ENCODE measurements around the gene ARID4B.

DNA sequence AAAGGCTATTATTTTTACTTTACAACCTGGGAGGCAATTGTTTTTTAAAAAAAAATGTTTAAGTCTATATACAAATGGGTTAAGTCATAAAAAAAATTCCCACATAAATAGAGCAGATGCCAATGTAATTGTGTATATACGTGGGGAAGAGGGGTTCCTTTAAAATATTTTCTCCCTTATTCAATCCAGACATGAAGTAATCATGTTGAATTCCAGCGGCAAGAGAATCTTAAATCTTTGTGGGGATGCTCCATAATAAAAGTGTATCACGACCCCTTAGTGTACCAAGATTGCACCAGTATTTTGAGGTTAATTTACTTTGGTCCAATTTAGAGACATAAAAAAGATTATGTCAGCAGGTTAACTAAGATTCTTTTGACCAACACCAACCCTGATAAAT is 62.1 kb downstream of the ARID4B start:
- TF ChIP-seq, protein P1, sequence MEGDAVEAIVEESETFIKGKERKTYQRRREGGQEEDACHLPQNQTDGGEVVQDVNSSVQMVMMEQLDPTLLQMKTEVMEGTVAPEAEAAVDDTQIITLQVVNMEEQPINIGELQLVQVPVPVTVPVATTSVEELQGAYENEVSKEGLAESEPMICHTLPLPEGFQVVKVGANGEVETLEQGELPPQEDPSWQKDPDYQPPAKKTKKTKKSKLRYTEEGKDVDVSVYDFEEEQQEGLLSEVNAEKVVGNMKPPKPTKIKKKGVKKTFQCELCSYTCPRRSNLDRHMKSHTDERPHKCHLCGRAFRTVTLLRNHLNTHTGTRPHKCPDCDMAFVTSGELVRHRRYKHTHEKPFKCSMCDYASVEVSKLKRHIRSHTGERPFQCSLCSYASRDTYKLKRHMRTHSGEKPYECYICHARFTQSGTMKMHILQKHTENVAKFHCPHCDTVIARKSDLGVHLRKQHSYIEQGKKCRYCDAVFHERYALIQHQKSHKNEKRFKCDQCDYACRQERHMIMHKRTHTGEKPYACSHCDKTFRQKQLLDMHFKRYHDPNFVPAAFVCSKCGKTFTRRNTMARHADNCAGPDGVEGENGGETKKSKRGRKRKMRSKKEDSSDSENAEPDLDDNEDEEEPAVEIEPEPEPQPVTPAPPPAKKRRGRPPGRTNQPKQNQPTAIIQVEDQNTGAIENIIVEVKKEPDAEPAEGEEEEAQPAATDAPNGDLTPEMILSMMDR (IDR thresholded peaks at IDR 0.05; ENCODE audit: low read length) = no peak
- TF ChIP-seq EZH2 (IDR thresholded peaks at IDR 0.05; ENCODE audit: borderline replicate concordance, low read length) = no peak
